GM12878 (cell line): ENCODE measurements around the gene PRTFDC1. TPM values are rescaled to one million over a fixed set of nuclear protein-coding genes. Genes with fewer than 3 reads are reported as not detected.
A peak's percentile ranks its signal among the peaks of the same experiment; 100 is the strongest.

ENCODE experiments used
- ATAC-seq: fragments of 200-7000 bp; cut with Tn5 transposase; 3 replicates; pipeline ENCODE4 v1.9.1; 2020; ENCODE audit warnings: mild to moderate bottlenecking, moderate library complexity
- BruUV-seq: library from RNA; stranded (reverse); fragments of 400-500 nt; replicated peaks from 2 replicates; lab custom pipeline; 2021; lab: Mats Ljungman, UMichigan
- CTCF ChIA-PET: fragments of 300-600 bp; sonication (Branson Sonifier 250); formaldehyde crosslinking; extraction: SDS; loops from one replicate; lab custom pipeline; 2021; ENCODE audit warnings: inconsistent platforms; lab: Yijun Ruan, JAX
- POLR2A ChIA-PET: fragments of 350-600 bp; formaldehyde crosslinking; extraction: SDS; loops from one replicate; lab custom pipeline; 2021; ENCODE audit warnings: inconsistent platforms; lab: Charles Lee
- RAD21 ChIA-PET: fragments of 300-600 bp; sonication (Branson Sonifier 250); formaldehyde crosslinking; loops from one replicate; lab custom pipeline; 2023; ENCODE audit warnings: antibody characterized with exemption; ENCODE audit not compliant: unreplicated experiment; lab: Charles Lee
- SMC1A ChIA-PET: fragments of 300-600 bp; sonication (Branson Sonifier 250); formaldehyde crosslinking; loops from one replicate; lab custom pipeline; 2023; ENCODE audit not compliant: unreplicated experiment, uncharacterized antibody; lab: Charles Lee
- DNase-seq: peaks from one replicate; pipeline ENCODE4 v3.0.0-alpha.2; 2011; ENCODE audit warnings: low read depth, low spot score
- FAIRE-seq: peaks from 3 replicates; lab custom pipeline; 2011; peaks lifted over from hg19 to GRCh38; lab: Jason Lieb, UNC
- H2AFZ ChIP-seq: 2 replicates; pipeline ENCODE4 v1.6.0; 2011; ENCODE audit warnings: low read depth, low read length, control low read depth; ENCODE audit not compliant: control insufficient read depth
- H3K27ac ChIP-seq: 2 replicates; pipeline ENCODE4 v1.5.1; 2011; ENCODE audit warnings: control low read depth; ENCODE audit not compliant: control insufficient read depth, insufficient read depth
- H3K27me3 ChIP-seq, 2 experiments: replicated peaks in 1 of 2; 2 replicates each; pipeline versions ENCODE4 v1.6.0 to v1.6.1; 2011; ENCODE audit warnings: low read length in 1 of 2; ENCODE audit not compliant: control insufficient read depth in 2 of 2, insufficient read depth in 2 of 2
- H3K36me3 ChIP-seq, 2 experiments: 2 replicates each; pipeline ENCODE4 v1.5.1; 2011; ENCODE audit warnings: low read length in 1 of 2; ENCODE audit not compliant: control insufficient read depth in 2 of 2, insufficient read depth in 2 of 2
- H3K4me1 ChIP-seq: 2 replicates; pipeline ENCODE4 v1.6.1; 2011; ENCODE audit warnings: mild to moderate bottlenecking, low read length, moderate library complexity, mixed read lengths; ENCODE audit not compliant: control insufficient read depth, insufficient read depth
- H3K4me2 ChIP-seq: 2 replicates; pipeline ENCODE4 v1.6.0; 2011; ENCODE audit warnings: control low read depth; ENCODE audit not compliant: control insufficient read depth, insufficient read depth
- H3K4me3 ChIP-seq: fragments of 200-600 bp; sonication (generic); 2 replicates; pipeline ENCODE4 v1.5.1; 2016
- H3K79me2 ChIP-seq: 2 replicates; pipeline ENCODE4 v1.6.0; 2011; ENCODE audit warnings: low read length; ENCODE audit not compliant: control insufficient read depth, insufficient read depth
- H3K9ac ChIP-seq: 2 replicates; pipeline ENCODE4 v1.8.0; 2011; ENCODE audit warnings: low read length, control low read depth, mixed read lengths; ENCODE audit not compliant: control insufficient read depth, insufficient read depth
- H3K9me3 ChIP-seq: replicated peaks from 3 replicates; pipeline ENCODE4 v1.5.1; 2011; ENCODE audit warnings: mild to moderate bottlenecking, low read length; ENCODE audit not compliant: control insufficient read depth, insufficient read depth
- H4K20me1 ChIP-seq: 2 replicates; pipeline ENCODE4 v1.6.0; 2011; ENCODE audit not compliant: control insufficient read depth, insufficient read depth
- GABPA ChIP-seq: IDR thresholded peaks from 2 replicates; pipeline ENCODE4 v1.6.1; 2014; ENCODE audit warnings: antibody characterized with exemption, low read depth, mild to moderate bottlenecking, inconsistent platforms
- HCFC1 ChIP-seq: fragments of 150-350 bp; IDR thresholded peaks from 2 replicates; pipeline ENCODE4 v1.6.1; 2014; ENCODE audit warnings: low read length
- KAT2A ChIP-seq: conservative IDR thresholded peaks from 2 replicates; pipeline ENCODE4 v1.6.1; 2011; ENCODE audit warnings: low read depth, low read length; ENCODE audit not compliant: control insufficient read depth
- MEF2B ChIP-seq: fragments of 450-650 bp; IDR thresholded peaks from 2 replicates; pipeline ENCODE4 v1.6.1; 2018; ENCODE audit warnings: mild to moderate bottlenecking, moderate library complexity; ENCODE audit not compliant: partially characterized antibody, poor library complexity, severe bottlenecking
- NKRF ChIP-seq: fragments of 450-650 bp; conservative IDR thresholded peaks from 2 replicates; pipeline ENCODE4 v1.6.1; 2017; ENCODE audit warnings: mild to moderate bottlenecking, moderate library complexity
- NRF1 ChIP-seq: conservative IDR thresholded peaks from 2 replicates; pipeline ENCODE4 v1.6.1; 2011; ENCODE audit warnings: mild to moderate bottlenecking, low read depth, low read length, improper control_type of control experiment
- PAX5 ChIP-seq: IDR thresholded peaks from 2 replicates; pipeline ENCODE4 v1.6.1; 2011; ENCODE audit warnings: low read depth, low read length, borderline replicate concordance
- POLR2AphosphoS2 ChIP-seq: IDR thresholded peaks from 2 replicates; pipeline ENCODE4 v1.6.1; 2011; ENCODE audit warnings: low read depth, mild to moderate bottlenecking, low read length, improper control_type of control experiment, moderate library complexity
- TBL1XR1 ChIP-seq: IDR thresholded peaks from 2 replicates; pipeline ENCODE4 v1.6.1; 2012; ENCODE audit warnings: low read depth, low read length, improper control_type of control experiment
- WRNIP1 ChIP-seq: IDR thresholded peaks from 2 replicates; pipeline ENCODE4 v1.6.1; 2011; ENCODE audit warnings: low read depth, low read length, improper control_type of control experiment, borderline replicate concordance
- WGBS: methylation state at CpG from one replicate; pipeline ENCODE4 v1.1.6; 2016; ENCODE audit warnings: low lambda C conversion rate; ENCODE audit not compliant: insufficient replicate concordance, insufficient coverage; ENCODE audit errors: missing lambda C conversion rate; 5-methylcytosine and 5-hydroxymethylcytosine counted together
- in situ Hi-C: fragments of 300-500 bp; cut with MboI; formaldehyde crosslinking; loops from 9 replicates; pipeline ENCODE4 v1.14.3; 2018; ENCODE audit warnings: mixed read lengths
- intact Hi-C: fragments of 100-400 bp; cut with micrococcal nuclease; formaldehyde crosslinking; loops from one replicate; pipeline ENCODE4 v1.14.2; 2022; ENCODE audit not compliant: unreplicated experiment
- polyA plus RNA-seq, 11 experiments: library from polyadenylated mRNA; depleted of rRNA in 4 of 11; unstranded in 6 of 11; stranded (reverse) in 5 of 11; fragments of >200 nt; fragmentation: Nextera tagmentation in 4 of 11; fragmentation: Illumina TruSeq in 1 of 11; extraction: Ambion mirVana in 4 of 11; extraction: Trizol in 1 of 11; gene quantifications; 1 replicate in 1 of 11; 2 replicates in 10 of 11; pipeline versions ENCODE4 v1.2.1 to v1.2.3, GENCODE V29; 2011 to 2016; ENCODE audit warnings: inconsistent platforms in 2 of 11, missing spikeins in 2 of 11, low read depth in 1 of 11
- total RNA-seq, 4 experiments: library from RNA; depleted of rRNA in 3 of 4; stranded (reverse); fragments of >200 nt in 3 of 4; fragmentation: Illumina TruSeq in 1 of 4; extraction: Trizol in 1 of 4; gene quantifications; 2 replicates each; pipeline versions ENCODE4 v1.2.1 to v1.2.3, GENCODE V29; 2013 to 2021
- TF ChIP-seq, protein P1 (sequence below): IDR thresholded peaks from 2 replicates; pipeline ENCODE4 v1.6.1; 2011; ENCODE audit warnings: borderline replicate concordance, low read depth, mild to moderate bottlenecking, moderate library complexity, low read length; ENCODE audit not compliant: insufficient read depth, poor library complexity, severe bottlenecking

Gene PRTFDC1
- total and polyA plus RNA-seq, 10 of the 15 experiments (the other 5 are each of a cell fraction or from before 2014, with no cell fraction given), result 5.5 to 17.3 (median 11.3) TPM

- TF ChIP-seq MEF2B, result no peak
- TF ChIP-seq PAX5, result no peak
- TF ChIP-seq, all 136 proteins: peak for 0
- Histone ChIP-seq H2AFZ (peak overlapping the region; percentile 11), H3K9me3 (no peaks in the 10 kb centered on the region; the same call in 2 of the 3 replicates), H3K4me2 (no peak overlapping the region; the same call in 1 of the 2 replicates), H3K4me1 (peaks cover 3% of the 10 kb centered on the region; the same call in 1 of the 2 replicates), H3K79me2 (no peaks in the 10 kb centered on the region), H3K27ac (no peak overlapping the region), H4K20me1 (no peaks in the 10 kb centered on the region), H3K36me3 (no peaks in the 10 kb centered on the region), H3K4me3 (no peak overlapping the region), H3K9ac (no peak overlapping the region), H3K27me3 (no peaks in the 10 kb centered on the region)
- ChIA-PET SMC1A (interaction anchor here (0.6 to 2.6 kb wide), 12 partner anchors 9 to 251 kb away, joined by 3 to 12 read pairs (median 4); no protein-coding TSS in a partner anchor), CTCF (interaction anchor here (0.5 to 1.5 kb wide), 6 partner anchors 10 to 181 kb away, joined by 3 to 10 read pairs (median 4); no protein-coding TSS in a partner anchor), RAD21 (interaction anchor here (0.6 to 1.4 kb wide), 8 partner anchors 8 to 187 kb away, joined by 3 to 5 read pairs (median 3); no protein-coding TSS in a partner anchor), POLR2A (interaction anchor here (0.6 to 3.8 kb wide), 5 partner anchors 22 to 197 kb away, joined by 3 to 14 read pairs (median 3); no protein-coding TSS in a partner anchor)
- no peak for DNase-seq
- peak; percentile 40 for ATAC-seq
- intact Hi-C loops (no loop called here), in situ Hi-C loops (no loop called here)
- 95% methylated on average over 5 of the region's 5 CpGs for WGBS
- FAIRE-seq, result no peak
- no TSS peak for BruUV-seq
These were observed 58.1 kb downstream of the PRTFDC1 start for GRCh38 chr10:24894309-24894708.

- no peak for FAIRE-seq
- TF ChIP-seq TBL1XR1 (no peak), WRNIP1 (no peak), GABPA (no peak), KAT2A (no peak), NKRF (no peak), HCFC1 (no peak), POLR2AphosphoS2 (no peak), NRF1 (no peak)
- TF ChIP-seq, protein P1, sequence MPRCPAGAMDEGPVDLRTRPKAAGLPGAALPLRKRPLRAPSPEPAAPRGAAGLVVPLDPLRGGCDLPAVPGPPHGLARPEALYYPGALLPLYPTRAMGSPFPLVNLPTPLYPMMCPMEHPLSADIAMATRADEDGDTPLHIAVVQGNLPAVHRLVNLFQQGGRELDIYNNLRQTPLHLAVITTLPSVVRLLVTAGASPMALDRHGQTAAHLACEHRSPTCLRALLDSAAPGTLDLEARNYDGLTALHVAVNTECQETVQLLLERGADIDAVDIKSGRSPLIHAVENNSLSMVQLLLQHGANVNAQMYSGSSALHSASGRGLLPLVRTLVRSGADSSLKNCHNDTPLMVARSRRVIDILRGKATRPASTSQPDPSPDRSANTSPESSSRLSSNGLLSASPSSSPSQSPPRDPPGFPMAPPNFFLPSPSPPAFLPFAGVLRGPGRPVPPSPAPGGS, result no peak
These were observed 59.3 kb downstream of the PRTFDC1 start for GRCh38 chr10:24893127-24893526.

More at GRCh38 chr10:24893127-24893526, 59.3 kb downstream of the PRTFDC1 start:
- POLR2A ChIA-PET, result interaction anchor here (1.1 to 3.8 kb wide), 2 partner anchors 28 to 36 kb away, joined by 3 to 14 read pairs; no protein-coding TSS in a partner anchor
- Histone ChIP-seq H3K9me3 (no peaks in the 10 kb centered on the region; the same call in 2 of the 3 replicates), H3K4me2 (no peak overlapping the region), H4K20me1 (no peaks in the 10 kb centered on the region), H3K4me1 (peaks cover 4% of the 10 kb centered on the region), H3K27ac (no peak overlapping the region), H3K79me2 (no peaks in the 10 kb centered on the region), H3K36me3 (no peaks in the 10 kb centered on the region), H3K9ac (no peak overlapping the region), H2AFZ (no peak overlapping the region), H3K27me3 (no peaks in the 10 kb centered on the region), H3K4me3 (no peak overlapping the region)
- ATAC-seq (no peak), DNase-seq (no peak)
- in situ Hi-C loops, result no loop called here
- intact Hi-C loops, result no loop called here
- SMC1A ChIA-PET, result interaction anchor here (0.7 to 2.6 kb wide), 11 partner anchors 9 to 163 kb away, joined by 3 to 8 read pairs (median 3); no protein-coding TSS in a partner anchor
- 95% methylated on average over 2 of the region's 2 CpGs for WGBS
- CTCF ChIA-PET, result interaction anchor here (1.2 to 1.5 kb wide), 3 partner anchors 13 to 37 kb away, joined by 3 to 7 read pairs (median 3); no protein-coding TSS in a partner anchor
- no TSS peak for BruUV-seq
- RAD21 ChIA-PET, result interaction anchor here (1.3 kb wide), 1 partner anchor 186 kb away, joined by 3 read pairs; no protein-coding TSS in a partner anchor
